Left renal pelvis (tissue), 4 donors: Measurements from ENCODE around the gene TBC1D16. TPM values are rescaled to one million over a fixed set of nuclear protein-coding genes. Genes with fewer than 3 reads are reported as not detected.

Experiments
- DNase-seq, 4 donors: peaks; one replicate each; pipeline ENCODE4 v3.0.0-alpha.2; 2013; ENCODE audit warnings: low read depth in 4 of 4, low spot score in 3 of 4
- polyA plus RNA-seq, 4 donors: library from polyadenylated mRNA; unstranded; fragments of 120-200 nt; gene quantifications; one replicate each; pipeline ENCODE4 v1.2.1, GENCODE V29; 2013; ENCODE audit not compliant: insufficient read length in 4 of 4

The TBC1D16 gene
- polyA plus RNA-seq, 4 donors = 27.8 to 31.5 (median 30.4) TPM

GRCh38 chr17:79942591-79943346 lies 92.9 kb downstream of the TBC1D16 start:
- DNase-seq = no peak

GRCh38 chr17:79942011-79942405 lies 93.7 kb downstream of the TBC1D16 start:
- DNase-seq = no peak

GRCh38 chr17:79941088-79942010 lies 94.3 kb downstream of the TBC1D16 start:
- DNase-seq = no peak

- no peak for DNase-seq
Observed at GRCh38 chr17:79940459-79941087, 95.1 kb downstream of the TBC1D16 start.

GRCh38 chr17:79939755-79940458 lies 95.8 kb downstream of the TBC1D16 start:
- no peak for DNase-seq

GRCh38 chr17:79939094-79939435 lies 96.6 kb downstream of the TBC1D16 start:
- no peak for DNase-seq

GRCh38 chr17:79938336-79939093 lies 97.2 kb downstream of the TBC1D16 start:
- DNase-seq = no peak

GRCh38 chr17:79937391-79938335 lies 98.0 kb downstream of the TBC1D16 start:
- no peak for DNase-seq

- no peak for DNase-seq
Observed at GRCh38 chr17:79936641-79937381, 98.9 kb downstream of the TBC1D16 start.

- no peak for DNase-seq
Observed at GRCh38 chr17:79936050-79936449, 99.6 kb downstream of the TBC1D16 start.

GRCh38 chr17:79935197-79935885 lies 100.3 kb downstream of the TBC1D16 start:
- no peak for DNase-seq

- no peak for DNase-seq
Observed at GRCh38 chr17:79934653-79934970, 101.1 kb downstream of the TBC1D16 start.

- no peak for DNase-seq
Observed at GRCh38 chr17:79933863-79934652, 101.6 kb downstream of the TBC1D16 start.

GRCh38 chr17:79932451-79933306 lies 103.0 kb downstream of the TBC1D16 start:
- DNase-seq = no peak

GRCh38 chr17:79931817-79932309 lies 103.8 kb downstream of the TBC1D16 start:
- no peak for DNase-seq
